AG10803 (cell line): ENCODE results near the gene KIAA0586.

Experiments used
- DNase-seq: peaks from one replicate; pipeline ENCODE4 v3.0.0; 2010; ENCODE audit warnings: low read depth
- H3K4me3 ChIP-seq: 2 replicates; pipeline ENCODE4 v1.5.1; 2011; ENCODE audit warnings: mild to moderate bottlenecking, low read length, control low read depth
- TF ChIP-seq, protein P1 (sequence below): conservative IDR thresholded peaks from 2 replicates; pipeline ENCODE4 v1.5.1; 2011; ENCODE audit warnings: mild to moderate bottlenecking, low read length, control low read depth, inconsistent platforms

Gene KIAA0586

GRCh38 chr14:58427281-58428117 is at the start of gene KIAA0586, which contains the start of gene TIMM9:
Gene KIAA0586 (plus strand): TSS chr14:58427719. CDS start chr14:58428265, 546 bp downstream.
Gene TIMM9 (minus strand): TSS chr14:58427531. CDS start chr14:58411945, 15,586 bp downstream.
- peak within 1 kb of the TSS; percentile 91 for H3K4me3 ChIP-seq
- DNase-seq = peak; percentile 99
- TF ChIP-seq, protein P1, sequence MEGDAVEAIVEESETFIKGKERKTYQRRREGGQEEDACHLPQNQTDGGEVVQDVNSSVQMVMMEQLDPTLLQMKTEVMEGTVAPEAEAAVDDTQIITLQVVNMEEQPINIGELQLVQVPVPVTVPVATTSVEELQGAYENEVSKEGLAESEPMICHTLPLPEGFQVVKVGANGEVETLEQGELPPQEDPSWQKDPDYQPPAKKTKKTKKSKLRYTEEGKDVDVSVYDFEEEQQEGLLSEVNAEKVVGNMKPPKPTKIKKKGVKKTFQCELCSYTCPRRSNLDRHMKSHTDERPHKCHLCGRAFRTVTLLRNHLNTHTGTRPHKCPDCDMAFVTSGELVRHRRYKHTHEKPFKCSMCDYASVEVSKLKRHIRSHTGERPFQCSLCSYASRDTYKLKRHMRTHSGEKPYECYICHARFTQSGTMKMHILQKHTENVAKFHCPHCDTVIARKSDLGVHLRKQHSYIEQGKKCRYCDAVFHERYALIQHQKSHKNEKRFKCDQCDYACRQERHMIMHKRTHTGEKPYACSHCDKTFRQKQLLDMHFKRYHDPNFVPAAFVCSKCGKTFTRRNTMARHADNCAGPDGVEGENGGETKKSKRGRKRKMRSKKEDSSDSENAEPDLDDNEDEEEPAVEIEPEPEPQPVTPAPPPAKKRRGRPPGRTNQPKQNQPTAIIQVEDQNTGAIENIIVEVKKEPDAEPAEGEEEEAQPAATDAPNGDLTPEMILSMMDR = no peak

GRCh38 chr14:58390830-58391229 is 36.7 kb upstream of the KIAA0586 start:
- TF ChIP-seq, protein P1 = no peak
- H3K4me3 ChIP-seq = no peak overlapping the region
- no peak for DNase-seq

- DNase-seq = no peak
- peak overlapping the region; percentile 54 for H3K4me3 ChIP-seq
- TF ChIP-seq, protein P1 = peak; percentile 20; the same call in 1 of the 2 replicates
These were observed 32.0 kb upstream of the KIAA0586 start for GRCh38 chr14:58395562-58395811.

- TF ChIP-seq, protein P1 = no peak; the same call in 1 of the 2 replicates
- DNase-seq = peak; percentile 50
- peak within 1 kb of the TSS; percentile 55 for H3K4me3 ChIP-seq
These were observed 31.4 kb upstream of the KIAA0586 start, which contains the start of gene TOMM20L for GRCh38 chr14:58395812-58396788. Gene TOMM20L (plus strand): TSS chr14:58395930. CDS start chr14:58395958, 28 bp downstream.

DNA sequence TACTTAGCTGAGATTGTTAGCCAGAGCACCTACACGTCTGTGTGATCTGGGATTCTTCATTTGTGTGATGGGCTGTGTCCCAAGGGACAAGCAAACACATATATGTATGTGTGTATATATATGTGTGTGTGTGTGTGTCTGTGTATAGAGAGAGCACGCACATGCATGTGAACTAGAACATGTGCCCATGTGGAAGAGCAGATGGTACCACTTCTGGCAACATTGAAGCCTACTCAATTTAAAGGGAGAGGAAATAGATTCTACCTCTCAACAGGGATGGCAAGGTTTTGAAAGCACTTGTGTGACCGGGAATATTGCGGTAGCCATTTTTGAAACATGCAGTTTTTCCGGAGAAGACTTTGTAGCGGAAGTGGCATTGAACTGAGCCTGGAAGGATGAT is 30.4 kb upstream of the KIAA0586 start:
- H3K4me3 ChIP-seq = no peak overlapping the region
- no peak for DNase-seq
- TF ChIP-seq, protein P1 = no peak

- DNase-seq = no peak
- TF ChIP-seq, protein P1 = no peak
- no peak overlapping the region for H3K4me3 ChIP-seq
These were observed 29.0 kb upstream of the KIAA0586 start for GRCh38 chr14:58398495-58398894.
